GM12874 (cell line): ENCODE data around the gene KAZN.

Experiments
- TF ChIP-seq, protein P1 (sequence below): IDR thresholded peaks from 2 replicates; pipeline ENCODE4 v1.5.1; 2011; ENCODE audit warnings: low read depth, mild to moderate bottlenecking, control low read depth, low read length, moderate library complexity; ENCODE audit not compliant: insufficient read depth

The KAZN gene

DNA sequence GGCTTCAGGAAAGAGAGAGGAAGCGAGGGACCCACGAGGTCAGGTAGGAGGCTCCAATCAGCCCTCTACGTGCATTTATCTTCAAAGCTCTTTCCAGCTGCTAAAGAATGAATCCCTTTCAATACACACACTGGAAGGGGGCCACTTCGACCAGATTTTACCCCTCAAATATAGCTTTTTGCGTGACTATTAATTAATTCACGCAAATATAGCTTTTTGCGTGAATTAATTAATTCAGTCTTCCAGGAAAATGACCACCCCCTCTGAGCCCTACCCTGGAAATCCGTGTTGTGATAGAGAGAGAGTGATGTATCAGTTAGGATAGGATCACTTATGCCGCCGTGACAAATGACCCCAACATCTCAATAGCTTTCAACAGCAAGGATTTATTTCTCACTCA, 289.9 kb downstream of the KAZN start:
- TF ChIP-seq, protein P1, sequence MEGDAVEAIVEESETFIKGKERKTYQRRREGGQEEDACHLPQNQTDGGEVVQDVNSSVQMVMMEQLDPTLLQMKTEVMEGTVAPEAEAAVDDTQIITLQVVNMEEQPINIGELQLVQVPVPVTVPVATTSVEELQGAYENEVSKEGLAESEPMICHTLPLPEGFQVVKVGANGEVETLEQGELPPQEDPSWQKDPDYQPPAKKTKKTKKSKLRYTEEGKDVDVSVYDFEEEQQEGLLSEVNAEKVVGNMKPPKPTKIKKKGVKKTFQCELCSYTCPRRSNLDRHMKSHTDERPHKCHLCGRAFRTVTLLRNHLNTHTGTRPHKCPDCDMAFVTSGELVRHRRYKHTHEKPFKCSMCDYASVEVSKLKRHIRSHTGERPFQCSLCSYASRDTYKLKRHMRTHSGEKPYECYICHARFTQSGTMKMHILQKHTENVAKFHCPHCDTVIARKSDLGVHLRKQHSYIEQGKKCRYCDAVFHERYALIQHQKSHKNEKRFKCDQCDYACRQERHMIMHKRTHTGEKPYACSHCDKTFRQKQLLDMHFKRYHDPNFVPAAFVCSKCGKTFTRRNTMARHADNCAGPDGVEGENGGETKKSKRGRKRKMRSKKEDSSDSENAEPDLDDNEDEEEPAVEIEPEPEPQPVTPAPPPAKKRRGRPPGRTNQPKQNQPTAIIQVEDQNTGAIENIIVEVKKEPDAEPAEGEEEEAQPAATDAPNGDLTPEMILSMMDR = no peak

DNA sequence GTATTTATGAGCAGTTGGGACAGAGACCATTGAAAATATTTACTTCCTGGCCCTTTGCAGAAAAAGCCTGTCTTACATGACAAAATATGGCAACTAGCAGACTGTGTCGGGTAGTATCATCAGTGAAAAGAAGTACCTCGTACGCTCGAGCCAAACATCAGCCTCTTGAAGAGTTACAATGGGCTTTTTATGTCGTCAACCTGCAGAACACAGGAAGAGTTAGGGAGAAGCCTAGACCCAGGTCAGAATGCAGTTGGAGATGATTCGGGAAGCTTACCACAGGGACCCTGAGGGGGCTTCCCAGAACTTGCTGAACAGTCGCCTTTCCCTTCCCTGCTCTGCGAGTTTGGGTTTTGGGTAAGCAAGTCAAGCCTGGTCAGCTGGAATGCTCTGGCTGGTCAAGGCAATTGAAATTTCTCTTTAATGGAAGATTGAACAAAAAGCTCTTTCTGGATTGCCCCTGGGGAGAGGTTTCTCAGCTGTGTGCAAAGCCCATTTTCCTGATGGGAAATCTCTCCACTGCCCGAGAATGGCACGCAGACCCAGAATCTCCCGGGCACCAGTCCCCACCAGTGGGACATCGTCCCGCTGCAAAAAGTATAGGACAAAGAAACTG, 291.4 kb downstream of the KAZN start:
- TF ChIP-seq, protein P1 = no peak

DNA sequence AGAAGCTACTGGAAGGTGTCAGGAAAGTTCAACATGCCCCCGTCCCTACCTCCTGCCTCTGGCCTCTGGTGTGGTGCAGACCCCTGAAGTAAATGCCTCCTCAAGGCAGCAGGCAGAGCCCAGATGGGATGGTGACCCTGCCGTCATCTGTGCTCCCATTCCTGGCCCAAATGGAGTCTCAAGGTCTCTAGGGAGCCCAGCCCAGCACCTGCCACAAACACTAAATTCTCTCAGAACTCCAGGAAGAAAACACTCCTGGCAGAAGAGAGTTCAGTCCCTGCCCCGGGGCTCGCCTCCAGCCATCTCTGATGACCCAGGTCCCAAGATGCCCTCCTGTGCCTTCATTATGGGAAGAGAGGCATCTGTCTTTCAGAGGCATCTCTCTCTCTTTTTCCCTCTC, 293.5 kb downstream of the KAZN start:
- TF ChIP-seq, protein P1 = no peak

DNA sequence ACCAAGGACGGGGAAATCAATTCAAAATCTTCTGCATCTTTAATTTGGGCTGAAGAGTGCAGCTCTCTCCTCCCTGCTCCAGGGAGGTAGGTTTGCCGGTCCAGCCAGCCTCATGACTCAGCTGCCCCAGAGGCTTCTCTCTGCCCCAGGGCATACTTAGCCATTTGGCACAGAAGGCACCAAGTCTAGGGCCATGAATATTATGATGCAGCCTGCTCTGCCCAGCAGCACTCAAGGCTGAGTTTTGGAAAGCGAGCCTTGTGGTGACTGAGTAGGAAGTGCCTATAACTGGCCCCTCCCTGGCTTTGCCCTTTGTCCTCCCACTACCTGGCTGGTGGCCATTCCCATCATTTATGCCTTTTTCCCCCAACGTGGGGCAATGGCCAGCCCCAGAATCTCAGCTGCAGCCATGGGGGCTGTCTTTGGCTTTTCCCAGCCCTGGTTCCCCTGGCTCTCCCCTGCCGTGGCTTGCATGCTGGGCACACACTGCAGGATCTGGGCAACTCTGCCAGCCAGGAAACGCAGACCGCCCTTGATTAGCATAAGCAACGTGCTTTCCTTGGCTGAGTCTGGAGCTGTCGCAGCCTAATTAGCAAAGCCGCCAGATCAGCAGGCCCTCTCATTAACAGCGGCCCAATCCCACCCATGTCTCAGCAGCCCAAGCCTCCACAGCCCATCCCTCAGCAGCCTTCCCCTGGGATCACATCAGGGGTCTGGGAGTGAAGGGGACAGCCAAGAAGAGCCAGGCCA, 296.5 kb downstream of the KAZN start:
- TF ChIP-seq, protein P1 = no peak

DNA sequence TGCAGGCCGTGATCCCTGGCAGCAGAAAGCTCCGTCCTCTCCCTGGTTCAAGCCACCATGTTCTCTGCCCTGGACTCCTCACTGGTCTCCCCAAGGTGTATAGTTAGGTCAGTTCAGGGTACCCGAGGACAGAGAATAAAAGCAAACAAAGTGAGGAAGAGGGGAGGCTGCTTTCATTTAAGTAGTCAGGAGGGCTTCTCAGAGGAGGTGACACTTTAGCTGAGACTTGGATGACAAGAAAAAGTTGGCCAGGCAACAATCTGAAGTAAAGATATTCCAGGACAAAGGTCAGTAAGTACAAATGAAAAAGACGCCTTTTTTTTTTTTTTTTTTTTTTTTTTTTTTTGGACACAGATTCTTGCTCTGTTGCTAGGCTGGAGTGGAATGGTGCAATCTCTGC, 297.2 kb downstream of the KAZN start:
- TF ChIP-seq, protein P1 = no peak

DNA sequence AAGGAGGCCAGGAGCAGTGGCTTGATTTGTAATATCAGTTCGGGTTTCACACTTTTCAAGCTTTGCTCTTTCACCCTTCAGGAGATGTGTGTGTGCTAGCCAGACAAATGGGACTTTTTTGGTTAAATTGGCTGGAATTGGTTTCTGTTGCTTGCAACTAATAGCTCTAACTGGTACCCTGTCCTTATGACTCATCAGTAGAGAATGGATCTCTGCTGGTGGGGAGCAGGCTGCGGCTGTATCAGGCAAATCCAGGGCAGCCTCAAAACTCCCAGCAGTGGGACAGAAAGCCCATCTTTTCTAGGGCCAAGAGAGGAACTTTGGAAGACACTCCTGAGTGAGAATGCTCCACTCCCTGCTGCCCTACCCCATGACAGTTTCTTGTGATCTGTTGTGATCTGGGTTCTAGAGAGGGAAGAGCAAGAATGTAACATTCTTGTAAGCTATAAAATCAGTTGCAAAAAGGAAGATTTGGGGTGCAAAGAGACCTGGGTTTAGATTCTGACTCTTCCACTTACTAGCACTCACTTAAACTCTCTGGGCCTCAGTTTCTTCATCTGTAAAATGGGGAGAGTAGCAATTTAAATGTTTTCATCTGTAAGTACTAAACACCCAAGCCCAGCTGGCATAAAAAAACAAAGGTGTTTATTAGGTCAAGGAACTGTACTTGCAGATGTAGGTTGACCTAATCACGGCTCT, 298.0 kb downstream of the KAZN start:
- TF ChIP-seq, protein P1 = no peak

DNA sequence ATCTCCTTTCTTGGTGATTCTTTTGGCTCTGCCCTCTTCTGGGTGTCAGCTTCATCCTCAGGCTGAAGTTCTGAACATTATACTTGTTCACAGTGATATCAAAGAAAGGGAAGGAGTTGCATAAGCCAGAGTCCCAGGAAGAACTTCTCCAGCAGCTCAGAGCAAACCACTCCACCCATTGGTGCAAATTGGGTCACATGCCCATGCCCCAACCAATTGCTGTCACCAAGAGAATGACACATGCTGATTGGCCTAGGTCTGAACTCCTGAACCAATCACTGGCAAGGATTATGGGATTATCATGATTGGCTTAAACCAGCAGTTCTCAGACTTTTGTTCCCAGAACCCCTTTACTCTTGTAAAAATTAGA, 298.6 kb downstream of the KAZN start:
- TF ChIP-seq, protein P1 = no peak
